Lower lobe of right lung (tissue), 2 donors: ENCODE measurements around the gene MRPL34. TPM values are rescaled to one million over a fixed set of nuclear protein-coding genes. Genes with fewer than 3 reads are reported as not detected.
A peak's percentile ranks its signal among the peaks of the same experiment; 100 is the strongest.

Source experiments
- ATAC-seq, 2 donors: fragments of 200-7000 bp; cut with Tn5 transposase; one replicate each; pipeline ENCODE4 v1.9.1; 2020 to 2022; ENCODE audit warnings: mild to moderate bottlenecking in 2 of 2, moderate library complexity in 2 of 2
- DNase-seq: peaks from one replicate; pipeline ENCODE4 v3.0.0-alpha.2; 2020
- H3K27ac ChIP-seq: fragments of 200-600 bp; one replicate; pipeline ENCODE4 v1.8.0; 2022
- H3K27me3 ChIP-seq: fragments of 200-600 bp; one replicate; pipeline ENCODE4 v1.8.0; 2022; ENCODE audit warnings: low read depth
- H3K36me3 ChIP-seq: fragments of 200-600 bp; one replicate; pipeline ENCODE4 v1.8.0; 2022; ENCODE audit warnings: mild to moderate bottlenecking
- H3K4me1 ChIP-seq: fragments of 200-600 bp; one replicate; pipeline ENCODE4 v1.8.0; 2022
- H3K4me3 ChIP-seq: fragments of 200-600 bp; one replicate; pipeline ENCODE4 v1.8.0; 2022; ENCODE audit warnings: mild to moderate bottlenecking
- H3K9me3 ChIP-seq: fragments of 200-600 bp; one replicate; pipeline ENCODE4 v1.8.0; 2022
- intact Hi-C: fragments of 100-400 bp; cut with DNase I; formaldehyde crosslinking; loops from one replicate; pipeline ENCODE4 v1.11.0; 2022
- total RNA-seq: library from RNA; stranded (reverse); fragmentation: NEBNext Ultra II Directional; extraction: Animal tissue kit (Norgen Biotek cat#: 25700); gene quantifications from one replicate; pipeline ENCODE4 v1.2.1, GENCODE V29; 2021
- TF ChIP-seq, protein P1 (sequence below): fragments of 200-600 bp; IDR thresholded peaks from one replicate; pipeline ENCODE4 v1.8.0; 2022; ENCODE audit warnings: antibody characterized with exemption, mild to moderate bottlenecking
- donor health status: DM: no; HTN: yes; CAD: no; lungs with severe emphysema.

The MRPL34 gene
- total RNA-seq, 1 donor from 2014 or later = 68.3 TPM

DNA sequence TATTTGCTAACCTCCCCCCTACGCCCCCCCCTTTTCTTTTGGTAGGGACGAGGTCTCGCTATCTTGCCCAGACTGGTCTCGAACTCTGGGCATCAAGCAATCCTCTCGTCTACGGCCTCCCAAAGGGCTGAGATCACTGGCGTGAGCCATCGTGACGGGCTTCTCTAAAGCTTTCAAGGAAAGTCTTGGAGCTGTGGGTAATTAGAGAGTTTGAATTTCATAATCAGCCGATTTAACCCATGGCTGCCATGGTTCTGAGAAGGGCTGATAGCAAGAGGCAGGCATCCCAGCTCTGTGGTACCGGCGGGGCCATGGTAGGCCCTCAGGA, 1.8 kb upstream of the MRPL34 start:
- Histone ChIP-seq H3K9me3 (no peaks in the 10 kb centered on the region), H3K4me1 (peaks cover 42% of the 10 kb centered on the region), H3K4me3 (peak overlapping the region; percentile 89), H3K27me3 (no peaks in the 10 kb centered on the region), H3K36me3 (no peaks in the 10 kb centered on the region), H3K27ac (peak overlapping the region; percentile 84)
- intact Hi-C loops = no loop called here
- peak; percentile 61 for DNase-seq
- TF ChIP-seq, protein P1, sequence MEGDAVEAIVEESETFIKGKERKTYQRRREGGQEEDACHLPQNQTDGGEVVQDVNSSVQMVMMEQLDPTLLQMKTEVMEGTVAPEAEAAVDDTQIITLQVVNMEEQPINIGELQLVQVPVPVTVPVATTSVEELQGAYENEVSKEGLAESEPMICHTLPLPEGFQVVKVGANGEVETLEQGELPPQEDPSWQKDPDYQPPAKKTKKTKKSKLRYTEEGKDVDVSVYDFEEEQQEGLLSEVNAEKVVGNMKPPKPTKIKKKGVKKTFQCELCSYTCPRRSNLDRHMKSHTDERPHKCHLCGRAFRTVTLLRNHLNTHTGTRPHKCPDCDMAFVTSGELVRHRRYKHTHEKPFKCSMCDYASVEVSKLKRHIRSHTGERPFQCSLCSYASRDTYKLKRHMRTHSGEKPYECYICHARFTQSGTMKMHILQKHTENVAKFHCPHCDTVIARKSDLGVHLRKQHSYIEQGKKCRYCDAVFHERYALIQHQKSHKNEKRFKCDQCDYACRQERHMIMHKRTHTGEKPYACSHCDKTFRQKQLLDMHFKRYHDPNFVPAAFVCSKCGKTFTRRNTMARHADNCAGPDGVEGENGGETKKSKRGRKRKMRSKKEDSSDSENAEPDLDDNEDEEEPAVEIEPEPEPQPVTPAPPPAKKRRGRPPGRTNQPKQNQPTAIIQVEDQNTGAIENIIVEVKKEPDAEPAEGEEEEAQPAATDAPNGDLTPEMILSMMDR = no peak
- ATAC-seq = peak; percentile 0 to 21

DNA sequence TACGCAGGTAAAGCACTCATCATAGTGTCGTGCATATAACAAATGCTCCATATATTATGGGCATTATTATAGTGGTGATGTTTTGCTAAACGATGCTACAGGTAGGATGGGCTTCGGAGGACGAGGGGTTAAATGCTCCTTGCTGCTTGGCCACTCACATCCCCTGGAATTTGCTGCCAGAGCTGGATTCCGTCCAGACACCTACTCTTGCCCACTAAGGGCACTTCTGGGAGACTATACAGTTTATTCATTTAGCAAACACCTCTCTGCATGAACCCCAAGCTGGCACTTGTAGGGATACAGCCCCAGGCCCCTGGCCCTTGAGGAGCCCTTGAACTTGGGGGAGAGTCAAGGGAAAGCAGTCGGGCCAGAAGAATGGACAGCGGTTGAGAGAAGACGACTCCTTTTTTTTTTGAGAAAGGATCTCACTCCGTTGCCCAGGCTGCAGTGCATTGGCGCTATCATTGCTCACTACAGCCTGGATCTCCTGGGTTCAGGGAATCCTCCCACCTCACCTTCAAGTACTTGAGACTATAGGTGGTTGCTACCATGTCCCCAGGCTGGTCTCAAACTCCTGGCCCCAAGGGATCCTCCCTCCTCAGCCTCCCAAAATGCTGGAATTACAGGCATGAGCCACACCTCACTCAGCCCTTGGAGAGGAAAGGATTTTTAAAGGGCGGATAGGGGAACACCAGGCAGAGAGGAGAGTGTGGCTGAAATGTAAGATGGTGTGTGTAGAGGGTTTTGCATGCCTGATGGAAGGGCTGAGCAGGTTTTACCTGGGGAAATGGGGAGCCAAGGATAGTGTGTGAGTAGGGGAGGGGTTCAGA, 1.1 kb upstream of the MRPL34 start:
- Histone ChIP-seq H3K9me3 (no peaks in the 10 kb centered on the region), H3K4me3 (peak overlapping the region; percentile 68), H3K36me3 (no peaks in the 10 kb centered on the region), H3K4me1 (peaks cover 42% of the 10 kb centered on the region), H3K27ac (peak overlapping the region; percentile 84), H3K27me3 (no peaks in the 10 kb centered on the region)
- intact Hi-C loops = no loop called here
- peak; percentile 70 for DNase-seq
- ATAC-seq = peak in 1 of 2 donors; percentile 31
- TF ChIP-seq, protein P1 = no peak

DNA sequence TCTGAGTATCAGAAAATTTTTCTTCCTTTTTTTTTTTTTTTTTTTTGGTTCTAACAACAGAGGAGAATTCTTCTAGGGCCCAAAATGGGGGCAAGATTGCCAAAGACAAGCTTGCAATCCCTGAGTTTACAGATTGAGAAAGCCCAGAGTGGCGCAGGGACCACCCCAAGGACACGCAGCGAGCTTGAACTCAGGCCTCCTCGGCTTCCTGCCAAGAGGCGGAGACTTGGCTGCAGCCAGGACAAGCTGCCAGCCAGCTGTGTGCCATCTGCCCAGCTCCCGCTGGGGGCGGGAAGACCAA, 506 bp upstream of the MRPL34 start:
- DNase-seq (peak; percentile 98), ATAC-seq (no peak)
- H3K4me1 ChIP-seq = peaks cover 46% of the 10 kb centered on the region

DNA sequence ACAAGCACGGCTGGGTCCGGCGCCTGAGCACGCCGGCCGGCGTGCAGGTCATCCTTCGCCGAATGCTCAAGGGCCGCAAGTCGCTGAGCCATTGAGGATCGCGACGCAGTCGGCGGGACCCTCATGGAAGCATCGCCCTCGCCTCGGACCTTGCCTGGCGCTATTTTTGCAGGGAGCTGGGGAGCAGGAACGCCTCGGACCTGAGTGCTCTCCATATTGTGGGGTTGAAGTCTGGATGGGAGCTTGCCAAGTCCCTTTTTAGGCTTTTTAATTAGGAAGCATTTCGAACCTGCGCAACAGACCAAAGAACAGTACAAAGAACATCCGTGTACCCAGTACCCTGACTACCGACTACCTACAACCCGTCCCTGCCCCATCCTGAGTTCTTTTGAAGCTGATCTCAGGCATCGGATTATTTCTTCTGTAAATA, 628 bp downstream of the MRPL34 start:
- H3K4me1 ChIP-seq = peaks cover 57% of the 10 kb centered on the region

More for the DNA sequence above, 506 bp upstream of the MRPL34 start:
- Histone ChIP-seq H3K27me3 (no peaks in the 10 kb centered on the region), H3K9me3 (no peaks in the 10 kb centered on the region), H3K36me3 (no peaks in the 10 kb centered on the region), H3K4me3 (peak overlapping the region; percentile 68), H3K27ac (peak overlapping the region; percentile 84)
- intact Hi-C loops = no loop called here
- TF ChIP-seq, protein P1 = no peak

DNA sequence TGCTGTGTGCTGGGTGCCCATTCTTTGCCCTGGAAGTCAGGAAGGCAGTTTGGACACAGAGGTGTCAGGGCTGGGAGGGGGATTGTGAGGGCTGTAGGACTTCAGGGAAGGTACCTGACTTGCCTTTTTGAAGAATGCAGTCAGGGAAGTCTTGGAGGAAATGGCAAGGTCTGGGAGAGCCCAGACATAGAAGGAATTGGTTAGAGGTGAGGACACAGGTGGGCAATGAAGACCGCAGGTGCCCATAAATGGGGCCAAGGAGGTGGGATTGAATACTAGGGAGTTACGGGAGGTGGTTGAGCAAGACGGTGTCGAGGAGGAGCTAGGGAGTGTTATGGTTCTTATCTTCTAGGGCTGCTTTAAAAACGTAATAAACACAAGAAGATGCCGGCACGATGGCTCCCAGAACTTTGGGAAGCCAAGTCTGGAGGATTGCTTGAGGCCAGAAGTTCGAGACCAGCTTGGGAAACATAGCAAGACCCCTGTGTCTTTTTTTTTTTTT, 2.3 kb downstream of the MRPL34 start:
- H3K9me3 ChIP-seq = no peaks in the 10 kb centered on the region
- TF ChIP-seq, protein P1 = no peak
- no peak for DNase-seq
- intact Hi-C loops = no loop called here
- H3K27ac ChIP-seq = no peak overlapping the region
- H3K36me3 ChIP-seq = no peaks in the 10 kb centered on the region
- H3K4me3 ChIP-seq = no peak overlapping the region
- ATAC-seq = no peak
- no peaks in the 10 kb centered on the region for H3K27me3 ChIP-seq
- peaks cover 59% of the 10 kb centered on the region for H3K4me1 ChIP-seq

More for the DNA sequence above, 628 bp downstream of the MRPL34 start:
- H3K27me3 ChIP-seq = no peaks in the 10 kb centered on the region
- no peaks in the 10 kb centered on the region for H3K36me3 ChIP-seq
- H3K27ac ChIP-seq = peak overlapping the region; percentile 84
- intact Hi-C loops = no loop called here
- ATAC-seq = no peak
- peak overlapping the region; percentile 68 for H3K4me3 ChIP-seq
- DNase-seq = no peak
- H3K9me3 ChIP-seq = no peaks in the 10 kb centered on the region
- TF ChIP-seq, protein P1 = no peak
